Muscle of arm (tissue), 12 donors: ENCODE results near the gene GPR160. TPM values are rescaled to one million over a fixed set of nuclear protein-coding genes. Genes with fewer than 3 reads are reported as not detected.
A peak's percentile ranks its signal among the peaks of the same experiment; 100 is the strongest.

ENCODE experiments used
- DNase-seq: peaks from one replicate; pipeline ENCODE4 v3.0.0-alpha.2; 2013
- polyA plus RNA-seq, 12 donors: library from polyadenylated mRNA; unstranded; fragments of 120-200 nt; gene quantifications; one replicate each; pipeline ENCODE4 v1.2.1, GENCODE V29; 2013; ENCODE audit not compliant: insufficient read length in 12 of 12

Gene GPR160
- polyA plus RNA-seq, 12 donors: 2.1 to 47.5 (median 3.2) TPM; not detected in 1

DNA sequence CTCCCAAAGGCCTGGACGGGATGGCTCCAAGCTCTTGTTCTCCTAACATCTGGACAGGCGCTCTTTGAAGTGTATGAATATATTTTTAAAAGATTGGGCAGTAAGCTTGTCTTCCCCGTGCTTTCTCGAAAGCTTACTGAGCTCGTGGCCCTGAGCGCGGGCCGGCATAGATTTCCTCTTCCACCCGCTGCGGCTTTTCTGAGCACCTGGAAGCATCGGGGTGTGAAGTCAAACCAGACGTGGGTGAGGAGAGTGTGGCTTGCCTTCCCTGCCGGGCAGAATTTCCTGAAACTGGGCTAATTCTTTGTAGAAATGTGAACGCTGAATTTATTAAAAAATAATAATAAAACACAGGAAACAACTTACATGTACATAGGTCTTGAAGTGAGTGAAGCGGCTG lies 25.9 kb downstream of the GPR160 start:
- DNase-seq: no peak

DNA sequence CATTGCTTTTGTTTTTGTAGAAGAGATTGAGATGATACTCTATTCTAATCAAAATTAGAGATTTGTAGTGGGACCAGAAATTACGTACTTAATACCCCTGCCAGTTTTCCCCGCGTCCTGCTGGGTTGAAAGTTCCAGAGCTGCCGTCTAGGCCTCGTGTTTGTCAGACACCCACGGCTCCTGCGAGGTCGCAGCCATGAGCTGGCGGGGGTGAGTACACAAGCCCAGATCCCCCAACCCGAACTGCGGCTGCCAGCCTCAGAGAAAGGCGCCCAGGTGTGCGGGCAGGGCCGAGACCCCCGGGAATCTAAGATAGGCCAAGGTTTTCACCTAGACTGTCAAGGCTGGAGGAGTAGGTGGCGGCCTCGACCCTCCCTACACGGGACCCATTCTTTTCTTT lies 26.3 kb downstream of the GPR160 start:
- no peak for DNase-seq

DNA sequence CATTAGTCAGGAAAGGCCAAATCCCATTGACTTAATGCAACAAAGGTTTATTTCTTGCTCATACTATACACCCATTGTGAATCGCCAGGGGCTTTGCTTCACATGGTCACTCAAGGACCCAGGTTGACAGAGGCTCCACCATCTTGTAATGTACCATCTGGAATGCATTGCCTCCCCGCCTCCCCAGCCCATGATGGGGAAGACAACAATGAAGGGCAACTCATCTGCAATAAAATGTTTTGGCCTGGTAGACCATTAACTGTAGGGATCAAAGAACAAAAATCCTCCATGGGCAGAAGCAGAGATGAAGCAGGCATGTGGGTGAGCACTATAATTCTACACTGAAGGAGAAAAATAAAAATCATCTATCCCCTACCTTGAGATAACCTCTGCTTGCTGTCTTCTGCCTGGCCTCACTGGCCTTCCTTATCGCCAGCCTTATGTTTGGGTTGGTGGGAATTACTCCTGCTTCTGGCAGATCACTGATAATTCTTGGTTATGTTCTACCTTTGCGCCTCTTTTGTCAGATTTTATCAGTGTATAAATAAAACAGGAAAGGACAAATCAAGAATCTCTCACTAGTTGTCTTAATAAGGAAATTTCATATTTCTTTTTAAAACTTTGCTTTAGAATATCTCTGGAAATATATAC lies 37.8 kb downstream of the GPR160 start:
- no peak for DNase-seq

DNA sequence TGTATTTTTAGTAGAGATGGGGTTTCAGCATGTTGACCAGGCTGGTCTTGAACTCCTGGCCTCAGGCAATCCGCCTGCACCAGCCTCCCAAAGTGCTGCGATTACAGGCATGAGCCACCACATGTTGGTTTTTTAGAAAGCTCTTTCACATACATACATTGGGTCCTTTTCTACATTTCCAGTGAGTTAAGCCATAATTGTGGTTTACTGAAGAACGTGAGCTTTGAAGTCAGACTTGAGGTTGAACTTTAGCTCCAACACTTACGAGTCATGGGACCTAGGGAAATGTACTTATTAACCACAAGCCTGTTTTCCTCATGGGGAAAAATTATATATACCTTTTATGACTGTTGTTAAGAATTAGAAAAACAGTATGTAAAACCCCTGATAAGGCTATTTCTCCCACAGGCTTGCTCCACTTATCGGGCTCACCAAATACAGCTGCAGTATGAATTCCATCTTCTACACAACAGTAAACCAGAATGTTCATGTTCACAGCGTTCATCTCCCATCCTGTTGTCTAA lies 39.0 kb downstream of the GPR160 start:
- no peak for DNase-seq

DNA sequence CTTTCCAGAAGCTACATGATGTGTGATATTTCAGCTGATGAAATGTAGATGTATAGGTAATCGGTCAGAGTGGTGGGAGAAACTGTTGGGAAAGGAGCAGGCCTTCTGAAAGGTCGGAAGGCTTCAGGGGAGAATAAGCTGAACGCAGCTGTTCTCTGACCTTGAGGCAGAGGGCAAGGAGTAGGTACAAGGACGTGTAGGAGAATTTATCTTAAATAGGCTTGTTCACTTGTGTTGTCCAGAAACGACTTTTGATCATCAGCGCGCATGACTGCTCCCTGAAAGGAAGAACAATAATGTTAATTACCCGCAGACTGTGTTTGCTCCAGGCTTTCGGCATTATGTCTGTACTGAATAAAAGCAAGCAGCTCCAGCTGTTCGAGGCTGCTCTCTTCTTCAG lies 39.6 kb downstream of the GPR160 start:
- DNase-seq: no peak

DNA sequence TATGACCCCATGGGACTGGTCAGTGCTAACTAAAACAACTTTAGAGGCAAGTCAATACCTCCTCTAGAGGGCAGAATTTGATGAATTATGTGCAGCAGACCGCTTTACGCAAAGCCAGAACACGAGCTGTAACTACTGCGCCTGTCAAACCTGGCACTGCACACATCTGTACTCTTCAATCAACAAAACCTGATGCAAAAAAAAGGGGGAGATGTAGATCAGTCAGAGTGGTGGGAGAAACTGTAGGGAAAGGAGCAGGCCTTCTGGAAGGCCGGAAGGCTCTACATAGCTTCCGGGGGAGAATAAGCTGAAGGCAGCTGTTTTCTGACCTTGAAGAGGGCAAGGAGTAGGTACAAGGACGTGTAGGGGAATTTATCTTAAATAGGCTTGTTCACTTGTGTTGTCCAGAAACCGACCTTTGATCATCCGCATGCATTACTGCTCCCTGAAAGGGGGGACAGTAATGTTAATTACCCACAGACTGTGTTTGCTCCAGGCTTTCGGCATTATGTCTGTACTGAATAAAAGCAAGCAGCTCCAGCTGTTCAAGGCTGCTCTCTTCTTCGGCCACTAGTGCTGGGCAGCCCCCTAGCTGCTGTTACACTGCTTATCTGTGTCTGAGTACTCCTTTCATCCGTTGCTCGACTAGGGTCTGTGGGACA lies 41.0 kb downstream of the GPR160 start:
- DNase-seq: no peak

DNA sequence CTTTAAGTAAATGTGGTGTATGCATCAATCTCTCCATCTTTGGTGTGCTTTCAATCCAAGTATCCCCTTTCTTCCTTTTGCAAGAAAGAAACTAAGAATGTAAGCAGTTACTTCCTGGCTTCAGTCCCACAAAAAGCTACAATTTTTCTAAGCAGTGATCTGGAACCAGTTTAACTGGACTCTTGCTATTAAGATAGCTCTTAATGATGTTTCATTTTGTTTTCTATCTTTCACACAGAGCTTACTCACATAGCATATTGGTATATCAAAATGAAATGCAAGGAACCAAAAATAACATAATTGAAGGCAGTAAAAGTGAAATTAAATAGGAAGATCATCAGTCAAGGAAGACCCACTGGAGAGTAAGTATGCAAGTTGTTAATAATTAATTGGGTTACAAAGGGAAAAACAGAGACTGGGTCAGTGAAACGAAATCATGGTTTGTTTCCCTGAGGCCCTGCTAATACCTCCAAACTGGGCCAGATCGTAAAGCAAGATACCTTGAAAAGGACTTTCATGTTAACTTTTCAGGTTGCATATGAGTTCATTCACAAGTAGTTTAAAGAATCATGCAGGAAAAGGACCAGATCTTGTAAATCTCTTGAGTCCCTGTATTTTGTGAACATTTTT lies 41.9 kb downstream of the GPR160 start:
- no peak for DNase-seq

DNA sequence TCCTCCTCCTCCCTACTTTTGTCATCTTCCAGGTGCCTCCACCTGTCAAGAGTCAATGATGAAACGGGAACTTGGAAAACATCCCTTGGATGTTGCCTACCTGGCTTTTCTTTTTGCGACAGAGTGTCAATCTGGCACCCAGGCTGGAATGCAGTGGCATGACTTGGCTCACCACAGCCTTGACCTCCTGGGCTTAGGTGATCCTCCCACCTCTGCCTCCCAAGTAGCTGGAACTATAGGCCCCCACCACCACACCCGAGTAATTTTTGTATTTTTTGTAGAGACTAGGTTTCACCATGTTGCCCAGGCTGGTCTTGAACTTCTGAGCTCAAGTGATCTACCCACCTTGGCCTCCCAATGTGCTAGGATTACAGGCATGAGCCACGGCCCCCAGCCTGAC lies 42.8 kb downstream of the GPR160 start:
- no peak for DNase-seq

DNA sequence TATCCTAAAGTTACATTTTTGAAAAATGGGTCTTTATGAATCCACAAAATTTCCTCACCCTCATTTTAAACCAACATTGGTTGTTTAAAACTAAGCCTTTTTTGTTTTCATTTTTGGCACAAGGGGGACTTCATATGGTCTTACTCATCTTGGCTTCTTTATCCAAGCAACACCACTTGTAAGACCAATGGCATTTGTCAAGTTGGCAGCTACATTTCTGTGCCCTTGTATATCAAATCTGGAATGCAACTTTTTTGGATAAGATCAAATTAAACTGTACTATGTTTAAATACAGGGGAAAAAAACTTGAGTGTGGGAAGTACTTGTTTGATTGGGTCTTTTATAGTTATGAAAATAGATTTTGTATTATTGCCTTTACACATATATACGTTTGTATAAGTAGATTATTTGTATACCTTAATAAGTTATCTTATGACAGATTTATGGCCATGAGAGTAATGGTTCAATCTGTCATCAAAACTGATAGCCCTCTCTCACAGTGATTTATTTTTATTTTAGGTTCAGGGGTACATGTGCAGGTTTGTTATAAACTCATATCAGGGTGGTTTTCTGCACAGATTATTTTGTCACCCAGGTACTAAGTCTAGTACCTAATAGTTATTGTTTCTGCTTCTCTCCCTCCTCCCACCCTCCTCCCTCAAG lies 43.4 kb downstream of the GPR160 start:
- peak; percentile 3 for DNase-seq

DNA sequence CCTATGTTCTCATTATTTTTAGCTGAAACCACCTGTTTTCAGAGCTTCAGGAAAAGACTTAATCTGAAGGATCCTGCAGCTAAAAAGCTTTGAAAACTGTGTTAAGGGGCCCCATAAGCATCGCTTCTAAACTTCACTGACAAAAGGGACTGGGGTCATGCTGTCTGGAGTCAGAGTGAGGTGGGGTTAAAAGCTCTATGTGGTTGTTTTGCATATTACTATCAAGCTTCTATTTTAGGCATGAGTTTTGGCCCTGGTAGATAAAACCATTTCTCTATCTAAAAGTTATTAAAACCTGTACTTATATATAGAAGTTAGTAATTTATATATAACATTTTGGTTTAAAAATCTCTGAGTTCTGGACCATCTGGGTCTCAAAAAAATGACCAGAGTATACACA lies 45.5 kb downstream of the GPR160 start:
- no peak for DNase-seq

DNA sequence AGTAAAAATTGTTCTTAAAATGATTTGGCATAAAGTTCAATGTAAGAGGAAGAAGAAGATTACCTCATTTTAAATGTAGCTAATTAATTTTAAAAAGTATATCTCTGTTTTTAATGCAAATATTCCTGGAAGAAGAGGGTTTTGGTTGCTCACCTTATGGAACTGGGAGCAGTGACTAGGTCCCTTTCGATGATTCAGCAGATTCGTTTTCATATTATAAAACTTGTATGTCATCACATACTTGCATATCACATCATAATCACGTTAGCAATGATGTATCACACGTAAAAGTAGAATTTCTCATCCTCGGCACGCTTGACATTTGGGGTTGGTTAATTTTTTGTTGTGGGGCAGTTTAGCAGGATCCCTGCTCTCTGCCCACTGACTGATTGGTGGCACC lies 47.6 kb downstream of the GPR160 start:
- no peak for DNase-seq

DNA sequence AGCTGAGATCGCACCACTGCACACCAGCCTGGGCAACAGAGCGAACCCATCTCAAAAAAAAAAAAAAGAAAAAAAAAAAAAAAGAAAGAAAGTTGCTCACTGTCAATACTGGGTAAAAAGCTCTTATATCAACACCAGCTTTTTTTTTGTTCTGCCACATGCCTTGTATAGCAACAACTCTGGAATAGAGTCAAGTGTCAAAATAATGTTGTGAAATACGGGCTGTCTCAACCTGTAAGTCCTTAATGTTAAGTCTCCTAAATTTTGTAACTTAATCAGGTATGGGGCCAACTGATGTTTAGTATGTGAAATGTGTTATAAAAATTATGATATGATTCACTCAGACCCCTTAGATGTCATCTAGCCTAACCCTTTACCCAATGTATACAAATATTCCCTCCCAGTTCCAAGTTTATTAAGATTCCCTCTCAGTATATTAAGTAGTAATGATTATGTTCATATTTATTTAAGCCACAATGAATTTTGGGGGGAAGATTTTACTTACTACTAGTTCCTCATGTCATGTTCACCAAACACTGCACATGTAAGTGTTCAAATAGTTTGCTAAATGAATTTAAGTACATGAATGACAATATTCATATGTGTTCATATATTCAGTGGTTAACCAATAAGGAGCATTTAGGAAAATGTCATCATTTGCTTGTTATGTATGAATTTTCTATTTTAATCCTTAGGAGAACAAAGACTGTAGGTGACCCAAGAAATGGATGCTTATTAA lies 52.2 kb downstream of the GPR160 start:
- DNase-seq: no peak

DNA sequence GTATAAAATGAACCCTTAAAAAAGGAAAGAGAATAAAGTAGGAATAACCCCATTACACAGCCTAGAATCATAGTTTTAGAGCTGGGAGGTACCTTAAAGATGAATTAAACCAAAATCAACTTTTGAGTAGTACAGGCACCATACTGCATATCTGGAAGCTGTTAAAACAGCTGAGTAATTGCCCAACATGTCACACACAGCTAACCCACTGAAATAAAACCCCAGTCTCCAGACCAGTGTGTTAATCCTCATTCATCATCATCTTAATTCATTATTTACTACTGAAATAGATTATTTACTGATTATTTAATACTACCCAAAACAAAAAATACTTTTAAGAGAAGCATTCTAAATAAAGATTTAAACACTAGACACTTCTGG lies 52.8 kb downstream of the GPR160 start:
- no peak for DNase-seq

DNA sequence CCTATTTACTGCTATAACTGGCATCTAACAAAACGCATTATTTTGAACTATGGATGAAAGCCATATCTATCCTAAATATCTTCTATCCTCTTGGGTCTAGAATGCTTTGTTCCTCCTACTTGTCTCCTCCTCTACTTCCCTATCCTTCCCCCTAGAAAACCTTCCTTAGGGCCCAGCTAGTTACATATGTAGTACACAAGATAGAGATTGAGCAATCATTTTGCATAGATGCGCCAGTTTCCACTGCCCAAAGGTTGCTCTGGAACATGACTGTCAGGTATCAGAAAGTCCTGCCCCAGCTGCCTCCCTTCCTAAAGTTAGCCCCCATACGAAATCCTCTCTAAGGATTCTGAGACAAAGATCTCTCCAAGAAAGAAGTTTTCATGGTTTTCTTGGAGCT lies 55.1 kb downstream of the GPR160 start:
- no peak for DNase-seq

DNA sequence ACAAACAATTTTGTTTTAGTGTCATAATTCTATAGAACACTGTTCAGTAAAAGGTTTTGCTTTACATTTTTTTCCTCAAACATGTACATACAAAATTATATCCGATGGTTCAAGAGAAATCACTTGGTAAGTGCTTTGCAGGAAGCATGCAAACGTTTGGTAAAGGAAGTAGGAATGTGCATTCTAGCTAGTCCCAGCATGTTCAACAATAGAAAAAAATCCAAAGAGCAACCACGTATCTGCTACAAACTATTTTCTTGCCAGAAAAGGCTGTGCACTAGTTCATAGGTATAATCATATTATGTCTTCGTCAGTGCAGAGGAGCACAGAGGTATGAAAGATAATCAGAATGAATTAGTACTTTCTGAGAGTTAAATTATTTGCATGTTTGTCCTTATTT lies 58.0 kb downstream of the GPR160 start:
- DNase-seq: no peak

DNA sequence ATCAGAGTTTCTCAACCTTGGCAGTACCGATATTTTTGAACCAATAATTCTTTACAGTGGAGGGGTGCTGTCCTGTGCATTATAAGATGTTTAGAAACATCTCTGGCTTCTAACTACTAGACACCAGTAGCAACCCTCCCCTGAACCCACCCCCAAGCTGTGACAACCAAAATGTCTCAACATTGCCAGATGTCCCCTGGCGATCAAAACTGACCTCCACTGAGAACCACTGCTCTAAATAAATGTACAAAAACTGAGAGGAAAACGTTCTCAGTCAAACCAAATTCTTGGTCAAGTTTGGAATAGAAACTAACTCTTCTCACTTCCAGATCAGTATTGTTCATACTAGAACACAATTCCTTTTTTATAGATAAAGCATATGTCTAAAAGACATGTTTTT lies 58.5 kb downstream of the GPR160 start:
- no peak for DNase-seq

DNA sequence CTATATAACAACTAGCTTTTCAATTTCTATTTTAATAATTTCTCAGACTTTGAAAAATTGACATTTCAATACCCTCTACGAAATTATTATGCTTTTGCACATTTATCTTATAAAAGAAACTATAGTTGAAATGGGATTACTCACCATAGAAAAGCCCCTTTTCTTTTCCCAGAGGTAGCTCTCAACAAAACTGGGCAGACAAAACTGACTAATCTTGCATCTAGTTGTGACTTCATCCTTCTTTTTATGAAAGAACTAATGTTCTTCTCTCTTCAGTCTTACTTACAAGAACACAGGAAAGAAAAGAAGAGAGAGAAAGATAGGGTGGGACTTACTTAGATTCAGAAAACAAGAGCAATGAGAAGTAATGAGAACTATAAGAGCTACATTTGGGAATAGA lies 61.0 kb downstream of the GPR160 start:
- no peak for DNase-seq

DNA sequence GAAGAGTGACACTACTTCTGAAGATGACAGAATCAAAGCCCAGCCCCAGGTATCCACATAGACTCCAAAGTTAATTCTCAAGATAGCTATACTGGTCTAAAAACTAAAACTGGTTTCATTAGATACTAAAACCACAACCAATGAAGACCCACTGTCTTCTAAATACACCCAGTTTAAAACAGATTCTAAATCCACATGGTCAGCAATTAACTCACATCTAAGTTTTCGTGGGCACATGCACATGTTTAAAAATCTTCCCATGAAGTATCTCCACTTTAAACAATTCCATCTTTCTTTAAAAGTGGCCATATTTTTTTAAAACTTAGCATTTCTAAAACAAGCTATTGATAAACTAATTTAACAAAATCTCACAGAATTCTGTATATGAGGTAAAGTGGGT lies 63.1 kb downstream of the GPR160 start:
- no peak for DNase-seq

DNA sequence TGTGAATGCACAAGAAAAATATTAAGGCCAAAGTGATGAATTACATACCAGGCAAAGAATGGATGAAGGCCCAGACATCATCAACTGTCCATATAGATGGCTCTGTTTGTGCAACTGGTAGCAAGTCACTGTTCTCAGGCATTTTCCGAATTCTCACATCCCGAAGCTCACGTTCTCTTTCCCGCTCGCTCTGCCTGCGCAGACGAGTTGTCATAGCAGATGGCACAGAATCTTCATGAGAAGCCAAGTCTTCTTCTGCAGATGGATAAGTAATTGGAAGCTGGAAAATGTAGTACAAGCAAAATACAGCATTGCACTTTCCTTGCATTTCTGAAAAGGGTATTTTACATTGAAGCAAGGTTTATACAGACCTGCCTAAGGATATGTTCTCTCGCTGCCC lies 64.6 kb downstream of the GPR160 start:
- DNase-seq: no peak

DNA sequence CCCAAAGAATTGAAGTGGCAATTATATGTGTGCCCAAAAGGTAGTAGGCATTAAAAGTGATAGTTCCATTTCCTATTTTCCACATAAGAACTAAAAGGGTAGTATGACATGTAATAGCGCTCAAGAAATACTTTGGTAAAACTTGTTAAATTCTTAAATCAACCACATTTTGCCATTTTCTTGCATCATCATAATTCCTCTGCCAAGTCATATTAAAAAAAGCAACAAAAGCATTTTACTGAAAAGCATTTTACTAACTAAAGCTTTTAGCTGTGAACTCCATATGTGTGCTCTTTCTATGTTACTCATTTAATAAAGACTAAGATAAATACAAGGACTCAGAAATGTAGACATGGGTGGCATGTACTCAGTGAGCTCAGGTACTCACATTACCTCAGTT lies 70.1 kb downstream of the GPR160 start:
- DNase-seq: no peak

DNA sequence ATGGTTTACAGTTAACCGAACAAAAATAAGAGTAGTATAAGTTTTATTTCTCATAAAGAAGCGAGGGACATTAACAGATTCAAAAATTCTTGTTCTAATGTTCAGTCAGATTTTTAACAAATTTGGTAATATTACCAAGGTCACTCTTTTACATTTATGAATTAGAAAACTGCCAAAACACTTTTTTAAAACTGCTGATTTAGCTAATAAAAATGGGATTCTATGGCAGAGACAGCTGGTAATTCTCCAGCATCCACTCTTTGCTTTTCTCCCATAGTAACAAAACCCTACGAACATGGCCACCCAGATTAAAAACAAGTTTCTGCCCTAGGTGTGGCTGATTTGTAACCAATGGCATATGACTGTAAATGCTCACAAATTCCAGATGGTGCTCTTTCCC lies 71.2 kb downstream of the GPR160 start:
- no peak for DNase-seq
